NCI-H187 (cell line): ENCODE results near the gene TAS2R60.
"Not testable (repeated sequence)": the region's sequence is repeated elsewhere in the genome, so short reads cannot be mapped to it uniquely, and the experiment has no call there.

Source experiments
- DNase-seq, 2 experiments: peaks; one replicate each; lab custom pipeline; 2025; lab: John Stamatoyannopoulos, UW

Gene TAS2R60

GRCh38 chr7:143443153-143443552, at the start of gene TAS2R60:
TAS2R60 (plus strand) TSS chr7:143443453; CDS start chr7:143443453, 0 bp downstream.
- no peak for DNase-seq

- DNase-seq = no peak
These were observed 49.2 kb upstream of the TAS2R60 start for GRCh38 chr7:143394068-143394467.

GRCh38 chr7:143394777-143395176, 48.5 kb upstream of the TAS2R60 start:
- no peak for DNase-seq

- DNase-seq = no peak
These were observed 47.8 kb upstream of the TAS2R60 start for GRCh38 chr7:143395187-143396149.

GRCh38 chr7:143396182-143396581, 47.1 kb upstream of the TAS2R60 start:
- DNase-seq = no peak

- no peak for DNase-seq
These were observed 46.4 kb upstream of the TAS2R60 start for GRCh38 chr7:143396625-143397556.

- no peak for DNase-seq
These were observed 45.3 kb upstream of the TAS2R60 start for GRCh38 chr7:143397710-143398530.

GRCh38 chr7:143398616-143399015, 44.6 kb upstream of the TAS2R60 start:
- DNase-seq = no peak

GRCh38 chr7:143399151-143399550, 44.1 kb upstream of the TAS2R60 start:
- DNase-seq = no peak

GRCh38 chr7:143399642-143400041, 43.6 kb upstream of the TAS2R60 start:
- no peak for DNase-seq

GRCh38 chr7:143401265-143401664, 42.0 kb upstream of the TAS2R60 start:
- no peak for DNase-seq

GRCh38 chr7:143402233-143402632, 41.0 kb upstream of the TAS2R60 start:
- DNase-seq = not testable (repeated sequence)

- no peak for DNase-seq
These were observed 37.9 kb upstream of the TAS2R60 start for GRCh38 chr7:143405173-143406001.

- DNase-seq = no peak
These were observed 37.3 kb upstream of the TAS2R60 start for GRCh38 chr7:143406002-143406357.

GRCh38 chr7:143407287-143408251, 35.7 kb upstream of the TAS2R60 start:
- DNase-seq = no peak

GRCh38 chr7:143408252-143408685, 35.0 kb upstream of the TAS2R60 start:
- no peak for DNase-seq

- DNase-seq = no peak
These were observed 34.3 kb upstream of the TAS2R60 start, which contains the start of gene EPHA1 for GRCh38 chr7:143408686-143409561. EPHA1 (minus strand) TSS chr7:143408856; CDS start chr7:143408805, 51 bp downstream.

- no peak for DNase-seq
These were observed 32.7 kb upstream of the TAS2R60 start for GRCh38 chr7:143410521-143411004.
